SH-SY5Y (cell line): Measurements from ENCODE around the gene PTPRJ.

Experiments used
- GATA2 ChIP-seq: IDR thresholded peaks from 2 replicates; pipeline ENCODE4 v1.6.1; 2011; ENCODE audit warnings: mild to moderate bottlenecking, low read depth, low read length
- GATA3 ChIP-seq: IDR thresholded peaks from 2 replicates; pipeline ENCODE4 v1.6.1; 2011; ENCODE audit warnings: low read depth, mild to moderate bottlenecking, low read length, moderate library complexity

PTPRJ gene

DNA sequence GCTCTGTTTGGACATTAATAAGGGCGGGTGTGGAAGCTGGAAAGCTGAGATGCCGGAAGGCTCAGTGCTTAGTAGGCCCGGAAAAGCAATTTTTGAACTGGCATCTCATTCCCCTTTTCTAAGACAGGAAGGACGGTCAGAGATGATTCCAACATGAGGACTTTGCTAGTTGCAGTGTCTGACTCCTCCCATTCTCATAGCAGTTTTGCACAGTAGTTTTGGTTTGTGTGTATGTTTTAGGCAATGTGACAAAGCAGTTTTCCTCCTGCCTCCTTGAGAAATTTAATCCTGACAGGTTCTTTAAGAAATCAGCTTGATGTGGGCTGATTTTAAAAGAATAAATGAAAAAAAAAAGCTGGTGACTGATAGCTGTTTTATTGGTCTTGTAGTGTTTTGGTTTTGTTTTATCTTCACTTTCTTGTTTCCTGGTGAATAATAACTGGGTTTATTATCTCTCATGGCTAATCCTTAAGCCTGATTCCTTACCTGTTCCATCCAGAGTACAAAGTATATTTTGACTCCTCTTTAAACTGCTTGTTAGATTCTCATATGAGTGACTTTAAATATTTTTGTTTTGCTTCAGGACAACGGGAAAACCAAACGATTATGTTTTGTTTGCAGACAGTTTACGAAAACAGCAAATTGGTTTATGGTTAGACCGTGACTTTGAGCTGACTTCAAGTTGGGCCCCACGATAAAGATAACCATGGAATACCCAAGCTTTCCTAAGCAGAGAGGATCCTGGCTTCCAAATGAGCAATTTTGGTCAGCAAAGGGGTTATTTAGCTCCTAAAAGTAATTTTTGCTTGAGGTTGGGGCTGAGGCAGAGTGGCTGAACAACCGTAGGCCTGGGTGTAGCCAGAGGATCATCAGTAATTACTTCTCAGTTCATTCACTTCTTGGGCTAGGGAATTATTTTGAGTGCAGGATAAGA is 3.4 kb downstream of the PTPRJ start:
- no peak for TF ChIP-seq GATA3
- no peak for TF ChIP-seq GATA2

DNA sequence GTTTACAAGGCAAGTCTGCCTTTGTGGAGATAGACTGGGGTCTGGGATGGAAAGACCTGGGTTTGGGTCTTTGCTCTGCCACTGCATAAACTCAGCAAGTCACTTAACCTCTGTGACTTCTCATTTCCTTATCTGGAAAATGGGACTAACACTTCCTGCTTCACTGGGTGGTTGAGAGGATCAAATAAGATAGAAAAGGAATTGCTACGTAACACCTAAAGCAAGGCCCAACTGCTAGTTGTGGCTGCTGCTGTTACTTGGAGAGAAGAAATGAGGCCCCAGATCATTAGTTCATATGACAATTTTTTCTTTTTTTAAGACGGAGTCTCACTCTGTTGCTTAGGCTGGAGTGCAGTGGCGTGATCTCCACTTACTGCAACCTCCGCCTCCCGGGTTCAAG is 5.9 kb downstream of the PTPRJ start:
- TF ChIP-seq GATA2: no peak
- no peak for TF ChIP-seq GATA3

DNA sequence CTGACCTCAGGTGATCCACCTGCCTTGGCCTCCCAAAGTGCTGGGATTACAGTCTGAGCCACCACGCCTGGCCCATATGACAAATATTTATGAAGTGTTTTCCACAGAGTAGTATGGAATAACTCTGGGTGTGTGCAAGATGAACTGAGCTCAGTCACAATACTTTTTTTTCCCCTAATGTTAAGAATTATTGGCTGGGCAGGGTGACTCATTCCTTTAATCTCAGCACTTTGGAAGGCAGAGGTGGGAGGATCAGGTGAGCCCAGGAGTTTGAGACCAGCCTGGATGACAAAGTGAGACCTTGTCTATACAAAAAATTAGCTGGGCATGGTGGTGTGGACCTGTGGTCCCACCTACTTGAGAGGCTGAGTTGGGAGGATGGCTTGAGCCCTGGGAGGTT is 6.4 kb downstream of the PTPRJ start:
- TF ChIP-seq GATA3 (no peak), GATA2 (no peak)

DNA sequence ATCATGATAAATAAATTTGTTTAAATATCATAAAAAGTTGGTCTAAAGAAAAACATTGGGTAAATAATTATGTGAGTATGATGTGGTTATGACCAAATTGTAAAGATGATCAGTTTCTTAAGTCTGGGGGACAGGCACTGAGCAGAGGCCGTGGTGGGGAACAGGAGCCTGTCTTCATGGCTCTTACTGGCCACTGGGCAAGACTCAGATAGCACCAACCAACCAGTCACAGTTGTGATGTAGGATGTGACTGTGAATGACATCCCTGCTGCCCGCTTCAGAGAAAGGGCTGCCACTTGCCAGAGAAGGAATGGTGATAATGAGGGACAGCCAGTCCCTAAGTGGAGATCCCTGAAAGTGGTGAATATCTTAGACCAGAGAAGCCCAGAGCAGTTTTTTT is 7.0 kb downstream of the PTPRJ start:
- TF ChIP-seq GATA2: no peak
- TF ChIP-seq GATA3: no peak

DNA sequence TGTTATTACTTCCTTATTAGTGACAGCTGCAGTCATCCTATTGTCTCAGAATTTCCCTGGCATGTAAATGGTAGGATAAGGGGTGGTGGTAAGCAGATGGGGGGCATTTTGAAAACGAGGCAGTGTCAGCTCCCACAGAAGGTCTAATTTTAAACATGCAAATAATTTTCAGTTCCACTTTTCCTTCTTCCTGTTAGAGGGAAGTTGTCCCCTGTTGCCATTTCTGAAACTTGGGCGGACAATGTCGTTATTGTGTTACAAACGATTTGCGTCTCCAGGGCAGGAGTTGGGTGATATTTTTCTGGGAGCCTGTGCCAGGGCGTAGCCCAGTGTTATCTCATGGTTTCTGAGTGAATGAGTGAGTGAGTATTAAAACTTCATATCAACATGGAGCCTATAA is 7.4 kb downstream of the PTPRJ start:
- TF ChIP-seq GATA3 (no peak), GATA2 (no peak)

DNA sequence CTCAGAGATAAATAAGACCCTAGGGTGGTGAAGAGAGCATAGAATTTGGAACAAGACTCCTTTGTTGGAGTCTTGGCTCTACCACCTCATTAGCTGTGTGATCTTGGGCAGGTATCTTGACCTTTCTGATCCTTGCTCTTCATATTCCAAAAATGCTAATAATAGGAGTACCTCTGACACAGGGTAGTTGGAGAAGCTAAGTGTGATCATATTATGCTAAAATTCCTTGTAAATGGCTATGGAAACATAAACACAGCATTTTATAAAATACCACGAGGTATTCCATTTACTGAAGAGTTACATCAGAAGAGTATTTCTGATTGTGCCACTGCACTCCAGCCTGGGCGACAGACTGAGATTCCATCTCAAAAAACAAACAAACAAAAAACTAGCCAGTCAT is 9.4 kb downstream of the PTPRJ start:
- TF ChIP-seq GATA3: no peak
- TF ChIP-seq GATA2: no peak

DNA sequence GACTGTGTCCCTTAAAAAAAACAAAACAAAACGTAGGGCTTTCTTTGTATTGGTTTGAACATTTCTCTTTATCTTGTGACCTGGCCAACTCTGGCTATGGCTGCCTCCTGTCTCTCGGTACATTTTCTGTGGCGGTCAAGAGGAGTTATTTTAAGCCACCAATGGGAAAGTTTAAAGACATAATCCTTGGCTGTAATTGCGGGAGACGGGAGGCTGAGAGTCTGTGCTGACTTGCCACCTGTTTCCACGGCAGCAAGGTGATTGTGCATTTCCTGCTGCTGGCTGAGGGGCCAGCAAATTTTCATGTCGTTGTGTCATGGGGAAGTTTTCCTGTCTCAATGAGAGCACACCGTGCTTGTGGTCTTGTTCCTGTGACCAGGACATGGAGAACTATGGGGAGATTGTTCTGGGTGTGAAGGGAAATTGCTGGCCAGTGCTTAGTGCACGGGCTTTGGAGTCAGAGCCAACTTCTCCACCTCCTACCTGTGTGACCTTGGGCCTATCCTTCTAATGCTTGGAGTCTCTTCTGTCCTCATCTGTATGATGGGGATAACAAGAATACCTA is 11.0 kb downstream of the PTPRJ start:
- TF ChIP-seq GATA3 (no peak), GATA2 (no peak)

DNA sequence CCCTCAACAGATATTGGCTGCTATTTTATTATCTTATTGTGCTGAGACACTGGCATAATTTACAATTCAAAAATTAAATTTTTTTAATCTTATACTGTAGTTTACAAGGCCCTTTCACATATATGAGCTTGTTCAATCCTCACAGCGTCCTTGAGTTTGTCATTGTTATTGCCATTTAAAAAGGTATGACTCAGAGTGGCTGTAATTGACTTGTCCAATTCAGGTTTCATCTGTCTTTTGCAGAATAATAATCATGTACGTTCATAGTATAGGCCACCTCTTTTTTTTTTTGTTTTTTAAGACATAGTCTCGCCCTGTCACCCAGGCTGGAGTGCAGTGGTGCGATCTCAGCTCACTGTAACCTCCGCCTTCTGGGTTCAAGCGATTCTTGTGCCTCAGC is 11.5 kb downstream of the PTPRJ start:
- TF ChIP-seq GATA3 (no peak), GATA2 (no peak)

DNA sequence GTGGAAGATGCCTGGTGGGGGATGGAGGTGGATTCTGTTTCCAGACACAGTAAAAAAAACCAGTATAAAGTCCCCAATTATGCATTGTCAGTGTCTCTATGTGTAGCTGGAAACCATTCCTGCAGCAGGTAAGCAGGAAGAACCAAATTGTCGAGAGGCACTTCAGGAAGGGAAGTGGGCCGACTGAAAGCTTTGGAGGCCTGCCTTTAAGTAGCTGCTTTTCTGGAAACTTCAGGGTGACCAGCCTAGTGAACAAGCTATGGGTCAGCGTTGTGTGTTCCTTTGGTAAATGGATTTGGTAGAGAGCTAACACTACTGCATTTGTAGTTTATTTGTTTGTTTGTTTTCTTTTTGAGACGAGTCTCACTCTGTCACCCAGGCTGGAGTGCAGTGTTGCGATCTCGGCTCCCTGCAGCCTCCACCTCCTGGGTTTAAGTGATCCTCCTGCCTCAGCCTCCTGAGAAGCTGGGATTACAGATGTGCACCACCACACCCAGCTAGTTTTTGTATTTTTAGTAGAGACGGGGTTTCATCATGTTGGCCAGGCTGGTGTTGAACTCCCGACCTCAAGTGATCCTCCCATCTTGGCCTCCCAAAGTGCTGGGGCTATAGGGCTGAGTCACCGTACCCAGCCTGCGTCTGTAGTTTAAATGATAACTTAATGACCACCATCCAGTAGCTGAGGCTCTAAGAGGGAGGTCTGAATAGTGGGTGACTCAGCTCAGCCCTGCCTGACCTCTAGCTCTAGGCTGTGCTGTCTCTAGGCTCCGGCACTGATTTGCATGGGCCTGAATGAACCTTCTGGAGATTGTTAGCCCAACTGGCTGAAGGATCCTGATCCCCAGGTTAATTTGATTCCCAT is 12.8 kb downstream of the PTPRJ start:
- no peak for TF ChIP-seq GATA2
- no peak for TF ChIP-seq GATA3

DNA sequence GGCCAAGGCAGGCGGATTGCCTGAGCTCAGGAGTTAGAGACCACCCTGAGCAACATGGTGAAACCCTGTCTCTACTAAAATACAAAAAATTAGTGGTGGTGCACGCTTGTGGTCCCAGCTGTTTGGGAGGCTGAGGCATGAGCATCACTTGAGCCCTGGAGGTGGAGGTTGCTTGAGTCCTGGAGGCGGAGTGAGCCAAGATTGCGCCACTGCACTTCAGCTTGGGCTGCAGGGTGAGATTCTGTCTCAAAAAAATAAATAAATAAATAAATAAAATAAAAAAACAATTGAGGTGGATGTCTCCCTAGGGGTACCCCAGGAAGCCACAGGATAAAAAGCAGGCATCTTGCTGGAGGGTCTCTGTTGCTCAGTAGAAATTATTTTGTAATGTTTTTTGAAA is 14.1 kb downstream of the PTPRJ start:
- TF ChIP-seq GATA2: no peak

DNA sequence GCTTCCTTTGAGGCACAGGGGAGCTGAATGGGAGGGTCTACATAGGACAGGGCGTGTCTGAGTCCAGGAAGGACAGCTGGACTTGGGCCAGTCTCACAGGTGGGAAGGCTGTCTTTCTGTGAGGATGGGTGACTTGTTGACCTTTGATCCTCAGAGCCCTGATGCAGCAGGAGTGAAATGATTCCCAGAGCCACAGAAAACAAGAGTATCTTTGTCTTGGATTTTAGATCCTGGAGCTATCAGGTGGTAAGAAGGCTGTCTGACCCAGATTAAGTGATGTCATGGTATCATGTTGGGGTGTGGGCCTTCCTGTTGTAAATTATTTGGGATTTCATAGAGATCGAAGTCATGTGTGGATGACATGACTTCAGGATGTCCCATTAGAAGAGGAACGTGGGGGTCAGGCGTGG is 15.0 kb downstream of the PTPRJ start:
- no peak for TF ChIP-seq GATA2
- TF ChIP-seq GATA3: no peak

DNA sequence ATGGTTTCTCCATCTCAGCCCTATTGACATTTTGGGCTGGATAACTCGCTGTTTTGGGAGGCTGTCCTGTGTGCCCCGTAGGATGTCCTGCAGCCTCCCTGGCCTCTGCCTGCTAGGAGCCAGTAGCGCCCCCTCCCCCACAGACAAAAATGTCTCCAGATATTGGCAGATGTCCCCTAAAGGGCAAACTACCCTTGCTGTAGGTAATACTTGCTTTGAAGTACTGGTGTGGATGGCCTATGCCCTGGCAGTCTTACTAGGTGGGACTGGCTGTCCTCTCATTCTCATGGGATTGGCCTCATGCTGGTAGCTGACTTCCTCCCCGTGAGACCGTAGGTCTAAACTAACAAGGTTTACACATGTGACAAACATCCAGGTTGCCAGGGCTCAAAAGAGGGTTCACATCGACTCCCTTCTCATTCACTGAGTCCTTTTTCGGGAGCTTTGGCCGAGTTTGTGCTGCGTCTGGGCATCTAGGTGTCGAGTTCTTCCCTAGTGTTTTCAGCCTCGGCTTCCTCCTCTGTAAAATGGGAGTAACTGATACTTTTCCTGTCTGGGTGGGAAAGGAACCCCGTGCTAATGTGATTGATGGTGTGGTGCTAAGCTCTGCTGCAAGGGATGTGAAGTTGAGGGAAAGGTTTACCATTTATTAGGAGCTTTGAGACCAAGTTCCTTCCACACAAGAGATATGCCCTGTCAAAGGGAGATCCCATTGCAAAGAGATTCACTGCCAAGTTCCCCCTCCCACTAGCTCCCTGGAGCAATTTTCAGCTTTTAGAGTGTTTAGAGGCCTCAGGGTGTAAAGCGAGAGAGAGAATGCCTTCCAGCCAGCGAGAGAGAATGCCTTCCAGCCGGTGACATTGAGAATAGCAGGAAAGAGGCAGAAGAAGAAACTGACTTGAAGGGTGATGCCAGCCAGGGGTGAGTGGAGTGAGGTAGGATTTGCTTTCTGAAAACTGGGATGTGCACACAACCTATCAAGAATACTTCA is 17.0 kb downstream of the PTPRJ start:
- no peak for TF ChIP-seq GATA3
- no peak for TF ChIP-seq GATA2

DNA sequence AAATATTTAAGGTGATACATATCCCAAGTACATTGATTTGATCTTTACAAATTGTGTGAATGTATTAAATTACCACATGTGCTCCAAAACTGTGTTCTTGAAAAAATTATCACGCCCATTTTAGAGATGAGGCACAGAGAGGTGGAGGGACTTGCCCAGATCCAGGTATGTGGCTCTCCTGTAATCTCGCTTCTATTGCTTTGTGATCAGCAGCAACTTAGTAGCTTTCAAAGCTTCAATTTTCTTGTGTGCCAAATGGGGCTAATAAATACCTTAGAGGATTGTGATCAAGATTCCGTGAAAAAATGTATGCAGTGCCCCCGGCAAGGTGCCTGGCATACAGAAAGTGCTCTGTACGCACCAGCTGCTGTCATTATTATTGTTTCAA is 18.0 kb downstream of the PTPRJ start:
- TF ChIP-seq GATA2: no peak
- no peak for TF ChIP-seq GATA3

DNA sequence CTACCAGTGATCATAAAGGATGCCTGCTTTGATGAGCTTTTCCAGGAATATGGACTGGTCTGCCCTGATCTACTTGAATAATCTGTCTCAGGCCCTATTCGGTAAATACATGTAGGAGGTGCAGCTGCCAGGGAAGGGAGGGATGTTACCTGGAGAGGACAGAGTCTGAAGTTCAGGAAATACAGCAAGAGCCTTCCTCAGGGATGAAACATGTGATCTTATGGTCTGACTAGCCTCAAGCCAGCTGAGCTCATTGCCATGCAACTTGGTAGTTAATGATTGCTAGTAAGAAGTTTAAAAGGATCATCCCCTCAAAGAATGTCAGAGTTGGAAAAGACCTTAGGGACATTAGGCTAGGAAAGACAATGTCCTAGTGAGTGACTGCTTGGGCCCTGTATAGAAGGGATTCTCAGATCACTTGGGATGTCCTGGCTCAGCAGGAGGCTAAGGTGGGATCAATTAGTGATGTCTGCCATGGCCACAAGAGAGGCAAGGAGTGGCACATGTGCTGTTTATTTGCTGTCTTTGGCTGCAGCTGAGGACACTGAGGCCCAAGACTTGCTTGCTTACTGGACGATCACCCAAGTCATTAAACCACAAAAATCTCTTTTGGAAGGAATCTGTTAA is 18.5 kb downstream of the PTPRJ start:
- TF ChIP-seq GATA3 (no peak), GATA2 (no peak)
